Measurements from ENCODE around the gene CCDC116. TPM values are rescaled to one million over a fixed set of nuclear protein-coding genes. Genes with fewer than 3 reads are reported as not detected.

CCDC116 gene
- total RNA-seq, 1 donor from 2014 or later: under 0.01 TPM

- no peak for DNase-seq (ENCODE audit: low read depth in 2 of 2)
Measured at GRCh38 chr22:21681566-21682370, 49.2 kb downstream of the CCDC116 start.

DNA sequence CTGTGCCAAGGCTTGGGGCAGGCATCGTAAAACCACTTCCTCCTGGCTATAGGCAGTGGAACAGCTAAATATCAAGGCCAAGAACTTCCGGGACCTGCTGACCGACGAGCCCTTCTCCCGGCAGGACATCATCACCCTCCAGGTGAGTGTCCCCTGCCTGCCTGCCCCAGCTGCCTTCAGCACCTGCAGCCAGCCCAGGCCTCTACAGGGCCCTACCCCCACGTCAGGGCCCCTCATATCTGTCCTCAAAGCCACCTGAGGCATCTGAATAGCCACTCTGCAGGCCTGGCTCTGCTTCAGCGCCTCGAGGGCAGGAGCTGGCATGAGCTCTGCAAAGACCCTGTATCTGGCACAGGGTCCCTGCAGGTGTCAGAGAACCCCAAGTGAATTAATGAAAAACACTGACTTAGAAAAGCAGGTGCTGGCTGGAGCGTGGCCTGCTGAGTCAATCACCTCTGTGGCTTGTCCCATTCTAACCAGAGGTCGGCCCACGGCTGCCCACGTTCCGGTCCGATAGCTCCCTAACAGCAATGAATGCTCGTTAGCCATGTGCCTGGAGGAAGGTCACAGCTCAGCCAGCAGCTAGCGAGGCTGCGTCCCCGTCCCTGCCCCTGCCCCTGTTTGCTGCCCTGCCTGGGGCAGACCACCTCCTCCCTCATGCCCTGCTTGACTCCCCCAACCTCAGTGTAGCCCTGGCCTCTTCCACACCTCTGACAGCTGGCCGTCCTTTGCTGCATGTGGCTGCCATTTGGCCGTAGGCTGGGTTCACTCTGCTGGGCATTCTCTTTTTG lies 50.0 kb downstream of the CCDC116 start:
- DNase-seq (ENCODE audit: low read depth in 2 of 2): no peak

DNA sequence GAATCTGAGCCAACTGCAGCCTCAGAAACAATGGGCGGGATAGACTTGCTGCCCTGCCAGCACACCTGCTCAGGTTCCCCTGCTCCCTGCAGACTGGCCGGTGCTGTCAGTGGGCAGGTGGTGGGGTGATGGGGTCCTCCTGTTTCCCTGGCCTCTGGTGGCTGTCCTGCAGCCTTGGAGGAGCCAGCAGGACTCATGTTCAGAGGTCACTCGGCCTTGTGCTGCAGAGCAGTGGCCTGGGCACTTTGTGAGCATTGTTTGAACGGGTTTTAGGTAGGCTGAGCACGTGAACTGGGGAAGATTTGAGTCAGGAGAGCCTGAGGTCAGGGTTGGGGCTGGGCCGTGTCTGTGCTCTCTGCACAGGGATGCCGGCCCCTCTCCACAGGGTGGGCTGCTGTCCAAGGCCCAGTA lies 50.8 kb downstream of the CCDC116 start:
- no peak for DNase-seq (ENCODE audit: low read depth in 2 of 2)

DNA sequence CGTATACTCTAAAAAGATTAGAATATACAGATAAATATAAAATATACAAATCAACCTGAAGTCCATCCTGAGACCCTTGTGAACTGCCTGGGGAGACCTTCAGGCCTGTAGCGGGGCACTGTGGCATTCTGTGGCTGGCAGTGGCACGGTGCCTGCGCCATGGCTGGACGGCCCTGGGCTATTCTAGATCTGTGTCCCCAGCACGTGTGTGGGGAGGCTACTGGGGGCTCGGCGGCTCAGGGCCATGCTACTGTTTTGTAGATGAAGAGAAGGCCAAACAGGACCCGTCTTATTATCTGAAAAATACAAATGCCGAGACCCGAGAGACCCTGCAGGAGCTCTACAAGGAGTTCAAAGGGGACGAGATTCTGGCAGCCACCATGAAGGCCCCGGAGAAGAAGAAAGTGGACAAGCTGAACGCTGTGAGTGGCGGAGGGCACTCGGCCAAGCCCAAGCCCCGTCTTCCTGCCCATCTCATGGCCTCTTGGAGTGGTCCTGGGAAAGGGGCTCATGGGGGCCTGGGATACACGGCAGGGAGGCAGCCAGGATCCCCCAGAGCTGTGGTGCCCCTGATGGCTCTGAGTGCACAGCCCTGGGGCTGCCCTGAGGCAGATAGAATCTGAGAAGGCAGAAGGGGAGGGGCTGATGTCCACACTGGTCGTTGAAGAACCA lies 52.1 kb downstream of the CCDC116 start:
- DNase-seq (ENCODE audit: low read depth in 2 of 2): no peak

GRCh38 chr22:21685164-21685513 lies 52.6 kb downstream of the CCDC116 start:
- no peak for DNase-seq (ENCODE audit: low read depth in 2 of 2)

DNA sequence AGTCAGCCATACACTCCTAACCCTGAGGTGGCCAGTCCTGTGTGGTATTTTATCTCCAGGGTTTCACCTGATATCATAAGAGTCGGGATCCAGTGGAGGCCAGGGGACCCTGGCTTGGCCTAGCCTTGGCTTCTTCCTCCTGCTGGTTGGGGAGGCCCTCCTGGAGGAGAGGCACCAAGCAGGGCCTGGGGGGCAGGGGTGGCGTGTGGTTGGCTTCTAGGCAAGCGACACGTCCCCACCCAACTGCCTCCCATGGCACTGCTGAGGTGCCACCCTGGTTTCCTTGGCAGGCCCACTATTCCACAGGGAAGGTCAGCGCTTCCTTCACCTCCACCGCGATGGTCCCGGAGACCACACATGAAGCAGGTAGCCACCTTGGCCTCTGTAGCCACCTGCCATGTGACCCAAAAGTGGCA lies 53.6 kb downstream of the CCDC116 start:
- DNase-seq (ENCODE audit: low read depth in 2 of 2): no peak

Other genes starting within 250 kb of the CCDC116 start
- under 0.01 TPM in 1 of 2 replicates, not detected in the other for gene RIMBP3B, start 249.0 kb upstream of the CCDC116 start, total RNA-seq
- 1.8 and 2.5 TPM in 2 replicates for gene HIC2, start 215.4 kb upstream of the CCDC116 start, total RNA-seq
- 0.13 and 0.39 TPM in 2 replicates for gene TMEM191C, start 165.4 kb upstream of the CCDC116 start, total RNA-seq
- under 0.01 and 0.13 TPM in 2 replicates for gene RIMBP3C, start 81.3 kb upstream of the CCDC116 start, total RNA-seq
- gene UBE2L3, start 65.0 kb upstream of the CCDC116 start, total RNA-seq: 22.3 and 22.5 TPM in 2 replicates
- gene YDJC, start 2.7 kb upstream of the CCDC116 start, total RNA-seq: 12.3 and 13.5 TPM in 2 replicates
- gene SDF2L1, start 9.5 kb downstream of the CCDC116 start, total RNA-seq: 39.4 and 45.4 TPM in 2 replicates
- gene PPIL2, start 33.3 kb downstream of the CCDC116 start, total RNA-seq: 12.1 and 19.7 TPM in 2 replicates
- gene YPEL1, start 103.0 kb downstream of the CCDC116 start, total RNA-seq: 2.4 and 5.2 TPM in 2 replicates
- gene MAPK1, start 234.9 kb downstream of the CCDC116 start, total RNA-seq: 42.9 and 62.5 TPM in 2 replicates

All from dermis microvascular lymphatic vessel endothelial cell (primary cell).